KMS-11 (cell line): ENCODE data around the gene C16orf74.

ENCODE experiments used
- H2AFZ ChIP-seq: fragments of 200-600 bp; sonication (generic); 2 replicates; pipeline ENCODE4 v1.6.1; 2016; ENCODE audit warnings: antibody characterized with exemption, mixed run types, low read depth
- H3K27ac ChIP-seq: fragments of 200-600 bp; sonication (generic); 2 replicates; pipeline ENCODE4 v1.6.1; 2016; ENCODE audit warnings: mild to moderate bottlenecking, mixed run types
- H3K27me3 ChIP-seq: fragments of 200-600 bp; sonication (generic); 2 replicates; pipeline ENCODE4 v1.6.1; 2017; ENCODE audit warnings: mild to moderate bottlenecking, low read depth, mixed run types, moderate library complexity; ENCODE audit not compliant: insufficient read depth
- H3K36me3 ChIP-seq: fragments of 200-600 bp; sonication (generic); 2 replicates; pipeline ENCODE4 v1.6.1; 2017; ENCODE audit warnings: mild to moderate bottlenecking, mixed run types; ENCODE audit not compliant: insufficient read depth
- H3K4me1 ChIP-seq: fragments of 200-600 bp; sonication (generic); 2 replicates; pipeline ENCODE4 v1.6.1; 2016; ENCODE audit warnings: mild to moderate bottlenecking, low read depth, mixed run types; ENCODE audit not compliant: poor library complexity, severe bottlenecking
- H3K4me2 ChIP-seq: fragments of 200-600 bp; sonication (generic); 2 replicates; pipeline ENCODE4 v1.7.0; 2016; ENCODE audit warnings: mild to moderate bottlenecking, mixed run types
- H3K4me3 ChIP-seq: fragments of 200-600 bp; sonication (generic); IDR thresholded peaks from 2 replicates; pipeline ENCODE4 v1.6.1; 2017; ENCODE audit warnings: low read depth, low read length, mixed read lengths; ENCODE audit not compliant: insufficient read depth
- H3K79me2 ChIP-seq: fragments of 200-600 bp; sonication (generic); 2 replicates; pipeline ENCODE4 v1.6.1; 2016; ENCODE audit warnings: low read depth, mixed run types; ENCODE audit not compliant: insufficient read depth
- H3K9ac ChIP-seq: fragments of 200-600 bp; sonication (generic); 2 replicates; pipeline ENCODE4 v1.6.1; 2016; ENCODE audit warnings: mild to moderate bottlenecking, mixed run types
- H4K20me1 ChIP-seq: fragments of 200-600 bp; sonication (generic); 2 replicates; pipeline ENCODE4 v1.6.1; 2016; ENCODE audit warnings: mild to moderate bottlenecking, mixed run types; ENCODE audit not compliant: insufficient read depth
- CTCF ChIP-seq: fragments of 200-600 bp; sonication (generic); conservative IDR thresholded peaks from 2 replicates; pipeline ENCODE4 v1.6.1; 2017; ENCODE audit warnings: low read depth, mild to moderate bottlenecking, antibody characterized with exemption, low read length, moderate library complexity, mixed read lengths

Gene C16orf74

DNA sequence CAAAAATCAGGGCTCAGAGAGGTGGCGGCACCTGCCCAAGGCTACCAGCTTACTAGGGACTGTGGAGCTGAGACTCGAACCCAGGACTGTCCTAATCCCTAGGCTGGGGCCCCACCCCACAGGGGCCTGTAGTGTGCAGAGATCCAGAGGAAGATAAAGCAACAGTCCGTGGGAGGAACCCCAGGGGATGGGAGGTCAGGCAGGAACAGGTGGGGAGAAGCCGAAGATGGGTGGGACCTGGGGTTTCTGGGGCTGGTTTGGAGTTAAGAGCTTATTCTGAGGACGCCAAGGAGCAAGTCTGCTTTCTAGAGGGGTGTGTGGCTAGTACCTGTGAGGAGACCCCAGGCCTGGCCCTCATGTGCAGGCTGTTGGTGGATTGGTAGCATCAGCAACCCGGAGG lies 14.9 kb downstream of the C16orf74 start:
- H2AFZ ChIP-seq = no peak overlapping the region
- no peak overlapping the region for H3K4me2 ChIP-seq
- H3K79me2 ChIP-seq = no peaks in the 10 kb centered on the region
- no peaks in the 10 kb centered on the region for H3K36me3 ChIP-seq
- no peak for TF ChIP-seq CTCF
- no peaks in the 10 kb centered on the region for H4K20me1 ChIP-seq
- no peaks in the 10 kb centered on the region for H3K4me1 ChIP-seq
- H3K9ac ChIP-seq = no peak overlapping the region
- H3K27ac ChIP-seq = no peak overlapping the region
- peaks cover 80% of the 10 kb centered on the region for H3K27me3 ChIP-seq
- H3K4me3 ChIP-seq = no peak overlapping the region

GRCh38 chr16:85735225-85735635 lies 15.7 kb downstream of the C16orf74 start:
- peaks cover 80% of the 10 kb centered on the region for H3K27me3 ChIP-seq
- H3K4me3 ChIP-seq = no peak overlapping the region
- no peak overlapping the region for H3K9ac ChIP-seq
- no peaks in the 10 kb centered on the region for H3K4me1 ChIP-seq
- H2AFZ ChIP-seq = no peak overlapping the region
- no peaks in the 10 kb centered on the region for H3K36me3 ChIP-seq
- no peaks in the 10 kb centered on the region for H4K20me1 ChIP-seq
- no peak for TF ChIP-seq CTCF
- H3K4me2 ChIP-seq = no peak overlapping the region
- no peak overlapping the region for H3K27ac ChIP-seq
- no peaks in the 10 kb centered on the region for H3K79me2 ChIP-seq

GRCh38 chr16:85734311-85735017 lies 16.4 kb downstream of the C16orf74 start:
- Histone ChIP-seq H3K4me2 (no peak overlapping the region), H3K4me3 (no peak overlapping the region), H3K79me2 (no peaks in the 10 kb centered on the region), H3K36me3 (no peaks in the 10 kb centered on the region), H4K20me1 (no peaks in the 10 kb centered on the region), H3K27me3 (peaks cover 81% of the 10 kb centered on the region), H2AFZ (no peak overlapping the region), H3K4me1 (no peaks in the 10 kb centered on the region), H3K9ac (no peak overlapping the region), H3K27ac (no peak overlapping the region)
- TF ChIP-seq CTCF = no peak

GRCh38 chr16:85733839-85734170 lies 17.1 kb downstream of the C16orf74 start:
- no peak overlapping the region for H3K27ac ChIP-seq
- H4K20me1 ChIP-seq = no peaks in the 10 kb centered on the region
- no peak for TF ChIP-seq CTCF
- peaks cover 81% of the 10 kb centered on the region for H3K27me3 ChIP-seq
- no peaks in the 10 kb centered on the region for H3K4me1 ChIP-seq
- no peak overlapping the region for H2AFZ ChIP-seq
- no peak overlapping the region for H3K4me2 ChIP-seq
- no peaks in the 10 kb centered on the region for H3K79me2 ChIP-seq
- no peak overlapping the region for H3K4me3 ChIP-seq
- no peak overlapping the region for H3K9ac ChIP-seq
- no peaks in the 10 kb centered on the region for H3K36me3 ChIP-seq
